Stimulated activated CD4-positive, alpha-beta T cell treated with anti-CD3 and anti-CD28 coated beads, TNF-alpha, amount 100 ng/mL, for 4 hours (primary cell): Measurements from ENCODE around the gene MAP2K6.

Experiments
- DNase-seq, 3 experiments: peaks; one replicate each; pipeline ENCODE4 v3.0.0-alpha.2; 2020; ENCODE audit warnings: low read depth in 3 of 3

MAP2K6 gene

GRCh38 chr17:69535016-69535570 lies 120.6 kb downstream of the MAP2K6 start:
- DNase-seq = no peak

- DNase-seq = no peak
Observed at GRCh38 chr17:69538795-69539194, 124.3 kb downstream of the MAP2K6 start.

- DNase-seq = no peak
Observed at GRCh38 chr17:69539274-69539673, 124.8 kb downstream of the MAP2K6 start.

- DNase-seq = no peak
Observed at GRCh38 chr17:69539781-69540319, 125.4 kb downstream of the MAP2K6 start.

DNA sequence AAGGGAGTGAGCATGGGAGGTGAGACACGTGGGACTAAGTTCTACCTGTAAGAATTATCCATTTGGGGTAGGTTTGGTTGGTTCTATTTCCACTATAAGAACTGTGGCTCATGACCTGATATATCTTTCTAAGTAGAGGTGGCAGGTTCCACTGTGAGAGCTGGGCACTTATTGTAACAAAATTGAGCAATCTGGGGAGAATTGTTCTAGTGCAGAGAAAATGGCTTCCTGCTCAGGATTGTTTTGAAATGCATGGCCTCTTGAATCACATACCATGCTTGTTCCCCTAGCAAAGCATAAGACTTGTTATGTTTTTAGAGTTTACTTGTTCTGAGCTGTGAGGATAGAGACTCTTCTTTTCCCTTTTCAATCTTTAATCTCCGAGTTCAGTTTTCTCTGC lies 125.9 kb downstream of the MAP2K6 start:
- no peak for DNase-seq

GRCh38 chr17:69547230-69547629 lies 132.7 kb downstream of the MAP2K6 start:
- no peak for DNase-seq

DNA sequence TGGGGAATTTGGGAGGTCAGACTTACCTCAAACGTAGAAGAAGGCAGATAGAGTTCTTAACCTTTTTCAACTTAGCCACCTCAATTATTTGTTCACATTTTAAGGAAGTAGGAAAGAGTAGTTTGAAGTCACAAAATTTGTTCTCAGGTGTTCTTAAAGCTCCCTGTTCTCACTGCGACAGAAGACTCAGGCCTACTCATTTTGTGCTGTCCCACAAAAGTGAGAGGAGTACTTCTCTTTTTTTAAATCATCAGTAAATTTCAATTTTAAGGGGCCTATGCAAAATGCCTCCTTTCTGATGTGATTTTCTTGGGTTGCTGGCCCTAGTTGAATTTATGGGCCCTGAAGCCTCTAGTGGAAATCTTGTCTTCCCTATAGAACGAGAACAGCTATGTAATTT lies 133.4 kb downstream of the MAP2K6 start:
- no peak for DNase-seq

- DNase-seq = no peak
Observed at GRCh38 chr17:69551212-69552010, 136.9 kb downstream of the MAP2K6 start.

DNA sequence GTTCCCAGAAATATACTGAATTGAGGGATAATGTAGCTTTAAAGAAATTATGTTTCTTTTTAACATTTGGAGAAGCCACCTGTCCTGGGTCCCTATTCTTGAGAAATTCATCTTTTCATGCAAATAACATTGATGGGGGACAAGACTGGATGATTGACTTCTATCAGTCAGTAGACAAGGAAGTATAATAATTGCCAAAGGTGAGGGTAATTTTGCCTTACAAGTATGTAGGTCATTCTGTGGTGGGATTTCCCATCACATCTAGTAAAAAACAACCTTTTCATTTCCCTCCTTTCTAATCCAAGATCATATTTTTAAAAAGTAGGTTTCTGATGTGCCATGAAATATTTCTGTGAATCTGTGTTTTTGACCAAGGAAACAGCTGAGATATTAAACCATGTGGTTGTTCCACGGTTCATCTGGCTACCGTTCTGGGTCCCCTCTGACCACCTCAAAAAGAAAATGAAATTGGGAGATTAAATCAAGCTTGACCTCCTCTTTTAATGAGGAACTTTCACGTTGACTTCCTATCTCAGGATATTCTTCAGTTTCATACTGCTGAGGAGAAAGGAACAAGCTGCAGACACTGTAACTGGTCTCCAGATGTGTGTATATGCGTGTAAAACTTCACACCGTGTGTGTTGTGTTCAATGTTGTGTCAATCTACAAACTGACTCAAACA lies 138.6 kb downstream of the MAP2K6 start:
- DNase-seq = no peak

- DNase-seq = no peak
Observed at GRCh38 chr17:69555056-69555455, 140.6 kb downstream of the MAP2K6 start.

DNA sequence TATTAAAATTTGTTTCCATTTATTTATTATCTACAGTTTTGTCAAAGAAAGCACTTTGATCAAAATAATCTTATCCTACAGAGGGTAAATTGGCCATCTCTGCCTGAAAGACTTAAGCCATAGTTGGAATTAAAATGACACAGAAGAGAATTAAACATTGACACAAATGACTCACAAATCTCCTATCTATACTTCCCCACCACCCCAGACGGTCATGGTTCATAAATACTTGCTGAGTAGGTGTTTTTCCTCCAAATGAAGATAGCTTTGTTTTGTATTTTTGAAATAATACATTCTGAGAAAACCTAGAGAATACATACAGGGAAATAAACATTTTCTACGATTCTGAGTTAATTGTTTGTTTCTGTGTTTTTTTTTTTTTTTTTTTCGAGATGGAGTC lies 142.8 kb downstream of the MAP2K6 start:
- no peak for DNase-seq

GRCh38 chr17:69558796-69559195 lies 144.3 kb downstream of the MAP2K6 start:
- no peak for DNase-seq

DNA sequence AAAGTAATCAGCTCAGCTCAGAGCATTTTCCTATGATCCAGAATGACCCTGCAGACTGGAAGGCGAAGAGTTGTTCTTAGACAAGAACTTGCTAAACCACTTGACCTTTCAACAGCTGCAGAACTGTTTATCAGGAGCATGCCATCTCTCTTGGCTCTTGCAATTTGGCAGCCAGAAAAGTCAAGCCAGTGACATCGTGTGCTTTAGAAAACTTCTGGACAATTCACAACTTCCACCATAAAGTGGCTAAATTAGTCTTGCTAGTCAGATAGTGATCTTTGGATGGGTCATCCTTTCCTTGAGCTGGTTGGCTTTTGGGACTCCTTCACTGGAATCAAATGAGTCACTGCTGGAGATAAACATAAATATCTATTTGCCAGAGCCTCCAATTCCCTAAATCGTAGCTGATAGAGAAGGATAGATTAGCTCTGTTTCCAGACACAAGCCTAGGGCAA lies 146.5 kb downstream of the MAP2K6 start:
- no peak for DNase-seq

- DNase-seq = no peak
Observed at GRCh38 chr17:69561462-69561861, 147.0 kb downstream of the MAP2K6 start.

DNA sequence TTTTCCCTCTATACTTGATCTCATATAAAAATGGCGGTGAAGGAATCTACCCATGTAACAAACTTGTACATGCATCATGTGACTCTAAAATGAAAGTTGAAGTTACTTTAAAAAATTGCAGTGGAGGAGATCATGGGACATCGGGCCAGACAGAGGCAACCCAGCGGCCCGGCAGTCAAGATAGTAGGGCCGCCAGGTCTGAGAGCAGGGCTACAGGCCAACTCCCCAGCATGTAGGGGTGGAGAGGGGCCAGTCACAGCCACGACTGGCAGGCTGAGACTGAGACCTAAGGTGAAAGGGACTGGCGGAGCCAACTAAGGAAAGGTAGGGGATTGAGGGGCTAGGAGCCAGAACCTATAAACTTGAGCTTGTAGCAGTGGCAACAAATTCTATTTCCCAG lies 150.9 kb downstream of the MAP2K6 start:
- DNase-seq = no peak

DNA sequence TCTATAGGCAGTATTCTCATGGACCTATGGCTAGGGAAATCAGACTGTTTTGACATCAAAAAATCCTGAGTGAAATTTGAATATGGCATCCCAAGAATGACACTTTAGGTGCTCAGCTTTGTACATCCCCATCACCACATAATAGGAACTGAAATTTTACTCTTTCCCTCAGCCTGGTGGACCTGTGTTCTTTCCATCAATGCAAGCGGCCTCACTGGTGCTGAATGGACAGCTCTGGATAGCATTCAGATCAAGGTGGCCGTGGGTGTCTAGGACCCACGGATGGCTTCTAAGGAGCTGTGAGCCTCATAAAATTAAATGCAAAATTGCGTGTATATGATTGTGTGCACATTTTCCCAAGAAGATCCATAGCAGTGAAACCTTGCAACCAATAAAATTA lies 152.6 kb downstream of the MAP2K6 start:
- no peak for DNase-seq

DNA sequence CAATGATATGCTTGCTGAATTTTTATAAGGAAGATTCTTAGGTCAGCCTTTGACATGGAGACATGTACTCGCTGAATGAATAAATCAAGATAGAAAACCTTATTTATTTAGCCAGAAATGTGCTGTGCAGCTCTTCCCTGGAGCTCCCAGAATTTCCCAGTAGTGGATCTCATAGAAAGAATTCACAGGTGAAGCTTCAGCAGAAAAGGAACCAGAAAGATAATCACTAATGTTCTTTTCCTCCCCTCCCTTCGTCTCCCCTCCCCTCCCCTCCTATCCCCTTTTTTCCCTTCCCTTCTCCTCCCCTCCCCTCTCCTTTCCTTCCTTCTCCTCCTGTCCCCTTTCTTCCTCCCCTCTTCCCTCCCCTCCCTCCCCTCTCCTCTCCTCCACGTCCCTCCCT lies 158.2 kb downstream of the MAP2K6 start:
- DNase-seq = no peak

GRCh38 chr17:69573396-69573795 lies 158.9 kb downstream of the MAP2K6 start:
- DNase-seq = no peak

DNA sequence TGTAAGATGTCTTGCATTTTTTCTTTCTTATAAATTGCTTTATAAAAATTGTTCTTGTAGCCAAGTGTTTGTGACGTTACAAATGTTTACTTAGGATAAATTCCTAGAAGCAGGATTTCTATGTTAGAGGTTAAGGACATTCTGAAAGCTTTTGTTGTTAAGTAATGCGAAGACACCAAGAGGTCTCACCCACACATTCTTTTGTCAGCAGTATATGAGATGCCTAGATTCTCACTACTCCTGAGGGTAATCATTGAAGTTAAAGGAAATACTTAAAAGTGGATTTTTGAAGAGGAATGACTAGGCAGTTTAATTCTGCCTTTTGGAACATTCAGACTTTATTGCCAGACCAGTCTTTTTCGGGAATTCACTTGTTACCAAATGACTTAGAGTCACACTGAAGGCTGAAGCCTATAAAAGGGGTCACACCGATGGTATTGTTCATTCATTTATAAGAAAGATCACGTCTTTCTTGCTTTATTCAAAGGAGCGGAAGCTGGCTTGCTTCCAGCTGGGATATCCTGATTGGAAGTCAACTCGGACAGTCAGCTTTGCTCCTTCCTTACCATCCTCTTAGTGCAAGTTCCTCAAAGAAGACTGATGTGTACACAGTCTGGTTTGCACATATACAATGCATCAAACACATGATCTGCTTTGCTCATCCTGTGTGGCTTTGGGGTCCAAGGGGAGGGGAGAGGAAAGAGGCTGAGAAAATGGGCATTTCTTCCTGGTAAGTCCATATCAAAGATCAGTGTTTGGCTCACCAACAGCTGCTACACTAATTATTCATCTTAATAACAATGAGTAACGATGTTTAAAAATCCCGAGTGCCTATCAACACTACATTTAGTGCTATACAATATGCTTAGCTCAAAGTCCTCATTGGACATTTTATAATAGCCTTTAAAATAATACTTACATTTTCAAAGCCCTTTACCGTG lies 160.0 kb downstream of the MAP2K6 start:
- no peak for DNase-seq

DNA sequence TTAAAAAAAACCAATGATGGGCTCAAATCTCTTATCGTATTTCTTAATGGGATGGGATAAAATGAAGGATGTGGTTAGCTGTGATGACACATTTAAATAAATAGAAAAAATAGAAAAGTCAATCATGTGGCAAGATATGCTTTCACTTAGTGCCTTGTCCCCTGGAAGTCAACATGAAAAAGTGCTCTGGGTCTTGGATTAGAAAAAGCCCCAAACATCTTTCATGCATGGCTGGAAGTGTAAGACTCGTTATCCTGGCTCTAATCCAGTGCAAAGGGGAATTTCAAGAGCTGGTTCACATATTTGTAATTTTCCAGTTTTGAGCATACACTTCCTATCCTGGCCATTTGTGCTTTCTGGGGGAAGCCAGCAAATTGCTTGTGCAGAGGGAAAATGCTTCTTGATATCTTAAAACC lies 160.9 kb downstream of the MAP2K6 start:
- no peak for DNase-seq

- no peak for DNase-seq
Observed at GRCh38 chr17:69577098-69577497, 162.6 kb downstream of the MAP2K6 start.
